ENCODE measurements around the gene IBTK.

Gene IBTK

DNA sequence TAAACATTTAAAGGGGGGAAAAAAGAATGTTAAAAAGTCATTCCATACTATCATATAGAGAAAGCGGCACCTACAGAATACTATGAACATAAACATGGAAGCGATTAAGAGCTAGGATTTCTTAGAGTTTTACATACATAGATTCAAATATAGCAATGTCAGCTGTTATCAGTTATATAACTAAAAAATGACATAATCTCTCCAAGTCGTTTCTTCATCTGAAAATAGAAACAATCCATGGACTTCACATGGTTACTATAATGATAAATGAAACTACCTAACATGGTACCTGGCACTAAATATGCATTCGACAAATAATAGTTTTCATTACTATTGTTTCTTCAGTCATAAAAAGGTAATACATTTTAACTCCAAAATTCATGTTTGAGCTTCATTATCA, 3.7 kb downstream of the IBTK start:
- TF ChIP-seq, protein P1, sequence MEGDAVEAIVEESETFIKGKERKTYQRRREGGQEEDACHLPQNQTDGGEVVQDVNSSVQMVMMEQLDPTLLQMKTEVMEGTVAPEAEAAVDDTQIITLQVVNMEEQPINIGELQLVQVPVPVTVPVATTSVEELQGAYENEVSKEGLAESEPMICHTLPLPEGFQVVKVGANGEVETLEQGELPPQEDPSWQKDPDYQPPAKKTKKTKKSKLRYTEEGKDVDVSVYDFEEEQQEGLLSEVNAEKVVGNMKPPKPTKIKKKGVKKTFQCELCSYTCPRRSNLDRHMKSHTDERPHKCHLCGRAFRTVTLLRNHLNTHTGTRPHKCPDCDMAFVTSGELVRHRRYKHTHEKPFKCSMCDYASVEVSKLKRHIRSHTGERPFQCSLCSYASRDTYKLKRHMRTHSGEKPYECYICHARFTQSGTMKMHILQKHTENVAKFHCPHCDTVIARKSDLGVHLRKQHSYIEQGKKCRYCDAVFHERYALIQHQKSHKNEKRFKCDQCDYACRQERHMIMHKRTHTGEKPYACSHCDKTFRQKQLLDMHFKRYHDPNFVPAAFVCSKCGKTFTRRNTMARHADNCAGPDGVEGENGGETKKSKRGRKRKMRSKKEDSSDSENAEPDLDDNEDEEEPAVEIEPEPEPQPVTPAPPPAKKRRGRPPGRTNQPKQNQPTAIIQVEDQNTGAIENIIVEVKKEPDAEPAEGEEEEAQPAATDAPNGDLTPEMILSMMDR (IDR thresholded peaks at IDR 0.05) = no peak
- Histone ChIP-seq H3K4me3 (no peak overlapping the region), H3K27ac (no peak overlapping the region), H3K36me3 (peaks cover 0 to 7% (median 4%) of the 10 kb centered on the region in 3 donors), H3K27me3 (no peaks in the 10 kb centered on the region), H3K4me1 (peaks cover 0 to 44% (median 16%) of the 10 kb centered on the region in 4 donors), H3K9me3 (no peaks in the 10 kb centered on the region)
- DNase-seq = no peak
- intact Hi-C loops (cut with DNase I; ENCODE audit: low total_unique reads) = no loop called here

DNA sequence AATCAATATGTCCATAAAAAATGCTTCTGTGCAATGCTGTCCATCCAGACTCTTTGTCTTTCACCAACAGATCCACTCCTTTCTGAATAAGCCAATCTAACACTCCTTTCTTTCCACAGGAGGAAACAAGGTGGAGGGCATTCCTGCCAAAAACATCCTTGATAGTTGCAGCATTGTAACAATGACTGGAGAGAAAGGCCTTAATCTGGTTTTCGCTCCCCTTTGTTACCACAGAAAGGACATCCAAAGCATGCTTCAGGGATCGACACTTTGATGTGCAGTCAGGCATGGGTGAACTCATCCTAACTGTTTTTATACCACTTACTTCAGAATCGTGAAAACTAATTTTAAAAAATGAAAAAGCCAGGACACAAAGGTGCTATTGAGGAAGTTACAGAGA, 7.4 kb downstream of the IBTK start:
- Histone ChIP-seq H3K4me1 (peaks cover 0 to 32% (median 8%) of the 10 kb centered on the region in 4 donors), H3K27me3 (no peaks in the 10 kb centered on the region), H3K4me3 (no peak overlapping the region), H3K27ac (no peak overlapping the region), H3K36me3 (peaks cover 0 to 16% (median 12%) of the 10 kb centered on the region in 3 donors), H3K9me3 (no peaks in the 10 kb centered on the region)
- intact Hi-C loops (cut with DNase I; ENCODE audit: low total_unique reads) = no loop called here
- no peak for DNase-seq
- TF ChIP-seq, protein P1 (IDR thresholded peaks at IDR 0.05) = no peak

DNA sequence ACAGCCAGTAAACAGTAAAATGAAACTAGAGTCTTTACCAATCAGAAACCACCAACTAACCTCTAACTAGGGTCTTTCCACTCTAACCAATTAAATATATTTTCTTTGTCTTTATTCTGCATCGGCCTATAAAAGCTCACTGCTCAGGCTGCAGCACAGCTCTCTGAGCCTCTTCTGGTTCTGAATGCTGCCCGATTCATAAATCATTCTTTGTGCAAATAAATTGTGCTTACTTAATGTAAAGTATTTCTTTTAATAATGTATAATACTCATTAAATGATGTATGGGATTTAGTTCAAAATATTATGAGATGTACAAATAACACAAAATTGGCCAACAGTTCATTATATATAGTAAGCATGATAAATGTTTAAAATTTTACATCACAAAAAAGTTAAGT, 7.9 kb downstream of the IBTK start:
- TF ChIP-seq, protein P1 (IDR thresholded peaks at IDR 0.05) = no peak
- H3K4me1 ChIP-seq = peaks cover 0 to 26% (median 7%) of the 10 kb centered on the region in 4 donors
- DNase-seq = no peak
- H3K27me3 ChIP-seq = no peaks in the 10 kb centered on the region
- intact Hi-C loops (cut with DNase I; ENCODE audit: low total_unique reads) = no loop called here
- peaks cover 0 to 22% (median 16%) of the 10 kb centered on the region in 3 donors for H3K36me3 ChIP-seq
- H3K4me3 ChIP-seq = no peak overlapping the region
- no peak overlapping the region for H3K27ac ChIP-seq
- no peaks in the 10 kb centered on the region for H3K9me3 ChIP-seq

DNA sequence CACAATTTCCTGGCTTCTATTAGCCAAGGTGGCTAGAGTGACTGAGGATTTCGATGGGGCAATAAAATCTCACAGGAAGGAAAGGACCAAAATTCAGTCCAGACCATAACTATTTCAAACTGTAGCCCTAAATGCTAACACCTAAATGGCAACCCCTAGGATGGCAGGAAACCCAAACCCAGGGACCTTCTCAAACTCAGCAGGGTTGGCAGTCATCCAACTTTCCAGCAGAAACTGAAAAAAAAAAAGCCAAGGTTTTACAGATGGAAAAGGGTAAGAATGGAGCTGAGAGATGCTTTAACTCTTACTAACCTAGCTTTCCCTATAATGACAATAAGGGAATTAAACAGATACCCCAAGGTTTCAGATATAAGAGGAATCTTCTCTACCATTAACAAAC, 10.5 kb downstream of the IBTK start:
- intact Hi-C loops (cut with DNase I; ENCODE audit: low total_unique reads) = no loop called here
- Histone ChIP-seq H3K36me3 (peaks cover 10 to 46% (median 39%) of the 10 kb centered on the region in 3 donors), H3K27me3 (no peaks in the 10 kb centered on the region), H3K4me3 (no peak overlapping the region), H3K27ac (no peak overlapping the region), H3K9me3 (no peaks in the 10 kb centered on the region), H3K4me1 (peaks cover 0 to 16% (median 5%) of the 10 kb centered on the region in 4 donors)
- no peak for DNase-seq
- TF ChIP-seq, protein P1 (IDR thresholded peaks at IDR 0.05) = no peak

DNA sequence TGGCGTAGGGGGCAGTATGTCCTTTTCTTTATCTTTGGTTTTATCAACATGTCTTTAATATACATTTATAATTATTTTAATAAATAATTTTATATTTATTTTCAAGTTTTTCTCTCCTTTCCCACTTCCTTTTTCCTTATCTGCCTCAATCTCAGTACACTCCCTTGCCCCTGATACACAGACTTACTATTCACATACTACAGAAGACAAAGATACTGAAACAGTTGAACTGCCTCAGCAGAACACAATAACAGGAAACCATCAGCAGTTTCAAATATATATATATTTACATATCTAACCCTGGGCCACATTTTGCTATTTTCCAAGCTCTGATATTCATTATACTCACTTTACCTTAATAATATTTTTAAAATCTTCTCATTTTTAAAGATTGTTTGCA, 19.8 kb downstream of the IBTK start:
- DNase-seq = no peak
- H3K4me1 ChIP-seq = no peaks in the 10 kb centered on the region
- H3K36me3 ChIP-seq = peaks cover 41 to 58% (median 57%) of the 10 kb centered on the region in 3 donors
- intact Hi-C loops (cut with DNase I; ENCODE audit: low total_unique reads) = no loop called here
- TF ChIP-seq, protein P1 (IDR thresholded peaks at IDR 0.05) = no peak
- H3K4me3 ChIP-seq = no peak overlapping the region
- H3K27me3 ChIP-seq = no peaks in the 10 kb centered on the region
- H3K27ac ChIP-seq = no peak overlapping the region
- H3K9me3 ChIP-seq = no peaks in the 10 kb centered on the region

DNA sequence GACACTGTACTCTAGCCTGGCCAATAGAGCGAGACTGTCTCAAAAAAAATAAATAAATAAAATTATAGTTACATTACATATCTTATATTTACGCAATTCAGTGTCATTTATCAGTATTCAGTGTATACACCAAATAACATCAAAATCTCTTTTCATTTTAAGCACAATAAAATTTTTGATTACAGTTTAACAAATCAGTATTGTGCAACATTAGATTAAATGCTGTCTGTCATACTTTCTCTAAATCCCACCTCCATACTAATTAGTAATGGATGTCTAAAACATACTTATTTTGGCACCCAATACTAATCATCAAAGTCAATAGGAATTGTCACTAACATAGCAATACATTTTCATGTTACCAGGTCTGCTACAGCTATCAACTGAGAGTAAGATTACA, 27.4 kb downstream of the IBTK start:
- intact Hi-C loops (cut with DNase I; ENCODE audit: low total_unique reads) = no loop called here
- no peaks in the 10 kb centered on the region for H3K27me3 ChIP-seq
- TF ChIP-seq, protein P1 (IDR thresholded peaks at IDR 0.05) = no peak
- H3K4me3 ChIP-seq = no peak overlapping the region
- no peak for DNase-seq
- H3K27ac ChIP-seq = no peak overlapping the region
- no peaks in the 10 kb centered on the region for H3K4me1 ChIP-seq
- no peaks in the 10 kb centered on the region for H3K9me3 ChIP-seq
- peaks cover 45 to 73% (median 61%) of the 10 kb centered on the region in 3 donors for H3K36me3 ChIP-seq

Data from tibial artery (tissue), 4 donors.